Breast epithelium (tissue), 3 donors: Measurements from ENCODE around the gene MRPL20.

ENCODE experiments used
- CTCF ChIP-seq, 3 donors: fragments of 450-650 bp; IDR thresholded peaks; one replicate each; pipeline ENCODE4 v1.5.1; 2016 to 2017; ENCODE audit warnings: antibody characterized with exemption in 3 of 3, mild to moderate bottlenecking in 3 of 3, moderate library complexity in 3 of 3
- POLR2A ChIP-seq: fragments of 450-650 bp; IDR thresholded peaks from one replicate; pipeline ENCODE4 v1.6.1; 2016; ENCODE audit warnings: antibody characterized with exemption, mild to moderate bottlenecking, moderate library complexity
- POLR2AphosphoS5 ChIP-seq, 3 donors: sonication (generic); formaldehyde crosslinking; IDR thresholded peaks; one replicate each; pipeline ENCODE4 v1.6.1; 2017; ENCODE audit warnings: antibody characterized with exemption in 3 of 3

- TF ChIP-seq CTCF (IDR thresholded peaks at IDR 0.05) (no peak), POLR2A (no peak), POLR2AphosphoS5 (IDR thresholded peaks at IDR 0.05) (no peak)
Measured at GRCh38 chr1:1442069-1442770, 35.1 kb upstream of the MRPL20 start.
